HEK293 (cell line): ENCODE measurements around the gene LAMB1.

Source experiments
- CTCF ChIP-seq: fragments of 450-650 bp; formaldehyde crosslinking; IDR thresholded peaks from 2 replicates; pipeline ENCODE4 v1.5.1; 2016; ENCODE audit warnings: missing biosample characterization, missing genetic modification characterization
- MEIS1 ChIP-seq: sonication (generic); formaldehyde crosslinking; IDR thresholded peaks from 2 replicates; pipeline ENCODE4 v1.8.1; 2022; ENCODE audit warnings: missing genetic modification reagents, mild to moderate bottlenecking, borderline replicate concordance
- ZNF121 ChIP-seq: fragments of 450-650 bp; formaldehyde crosslinking; IDR thresholded peaks from 2 replicates; pipeline ENCODE4 v1.5.1; 2016; ENCODE audit warnings: missing biosample characterization, missing genetic modification characterization
- ZNF324 ChIP-seq: fragments of 450-650 bp; formaldehyde crosslinking; IDR thresholded peaks from 2 replicates; pipeline ENCODE4 v1.5.1; 2016; ENCODE audit warnings: missing biosample characterization, missing genetic modification characterization
- ZNF548 ChIP-seq: fragments of 450-650 bp; formaldehyde crosslinking; IDR thresholded peaks from 2 replicates; pipeline ENCODE4 v1.5.1; 2016; ENCODE audit warnings: missing biosample characterization, missing genetic modification characterization
- ZNF600 ChIP-seq: fragments of 450-650 bp; formaldehyde crosslinking; IDR thresholded peaks from 2 replicates; pipeline ENCODE4 v1.5.1; 2016; ENCODE audit warnings: missing biosample characterization, missing genetic modification characterization
- ZNF776 ChIP-seq: fragments of 450-650 bp; formaldehyde crosslinking; IDR thresholded peaks from 2 replicates; pipeline ENCODE4 v1.5.0; 2017; ENCODE audit warnings: missing biosample characterization, missing genetic modification characterization, borderline replicate concordance

GRCh38 chr7:108004220-108005142, 1.5 kb upstream of the LAMB1 start:
- TF ChIP-seq CTCF (tag by site-specific recombination) (no peak), ZNF121 (tag by site-specific recombination) (no peak), ZNF600 (tag by site-specific recombination) (no peak), ZNF324 (tag by site-specific recombination) (no peak), ZNF776 (tag by site-specific recombination) (no peak), MEIS1 (no peak), ZNF548 (tag by site-specific recombination) (no peak)
